PFSK-1 (cell line): ENCODE measurements around the gene CCDC88C.

Experiments used
- FOXP2 ChIP-seq: optimal IDR thresholded peaks from 2 replicates; pipeline ENCODE3; 2011; ENCODE audit warnings: borderline replicate concordance, control low read depth, inconsistent platforms; ENCODE audit not compliant: insufficient read depth; ENCODE audit errors: extremely low read length, extremely low read depth
- POLR2AphosphoS5 ChIP-seq: IDR thresholded peaks from 2 replicates; pipeline ENCODE4 v1.6.1; 2012; ENCODE audit warnings: low read depth, mild to moderate bottlenecking, control low read depth, low read length, moderate library complexity
- REST ChIP-seq, 2 experiments: IDR thresholded peaks; 2 replicates each; pipeline versions ENCODE4 v1.6.1 to v1.8.0; 2011 to 2012; ENCODE audit warnings: low read depth in 2 of 2, low read length in 2 of 2, control low read depth in 1 of 2, inconsistent platforms in 1 of 2, mild to moderate bottlenecking in 1 of 2, moderate library complexity in 1 of 2; ENCODE audit not compliant: insufficient read depth in 1 of 2
- SIN3A ChIP-seq: IDR thresholded peaks from 2 replicates; pipeline ENCODE4 v1.6.1; 2012; ENCODE audit warnings: mild to moderate bottlenecking, low read length, moderate library complexity, borderline replicate concordance; ENCODE audit not compliant: insufficient read depth
- TAF1 ChIP-seq: IDR thresholded peaks from 2 replicates; pipeline ENCODE4 v1.6.1; 2012; ENCODE audit warnings: low read length, control low read depth, borderline replicate concordance; ENCODE audit not compliant: insufficient read depth

Gene CCDC88C

GRCh38 chr14:91305650-91306431 lies 111.8 kb downstream of the CCDC88C start:
- TF ChIP-seq TAF1 (no peak), POLR2AphosphoS5 (no peak), SIN3A (no peak), REST (IDR thresholded peaks at IDR 0.05; ENCODE audit: insufficient read depth in 1 of 2, low read depth in 2 of 2, low read length in 2 of 2) (no peak), FOXP2 (no peak)

DNA sequence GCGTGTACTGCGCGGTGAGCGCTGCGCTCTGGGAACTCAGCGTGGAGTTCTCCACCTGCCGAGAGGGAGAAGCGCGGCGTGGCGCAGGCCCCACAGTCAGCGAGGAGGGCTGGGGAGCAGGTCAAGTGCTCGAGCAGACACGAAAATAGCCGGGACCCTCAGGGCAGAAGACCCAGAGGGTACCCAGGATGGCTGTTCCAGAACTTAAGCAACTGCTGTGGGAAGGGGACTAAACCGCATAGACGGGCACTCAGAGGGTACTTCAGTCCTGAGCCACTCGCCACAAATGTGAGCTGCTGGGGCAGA lies 113.7 kb downstream of the CCDC88C start:
- no peak for TF ChIP-seq FOXP2
- TF ChIP-seq SIN3A, result no peak
- no peak for TF ChIP-seq REST (IDR thresholded peaks at IDR 0.05; ENCODE audit: insufficient read depth in 1 of 2, low read depth in 2 of 2, low read length in 2 of 2)
- TF ChIP-seq POLR2AphosphoS5, result no peak
- TF ChIP-seq TAF1, result no peak

DNA sequence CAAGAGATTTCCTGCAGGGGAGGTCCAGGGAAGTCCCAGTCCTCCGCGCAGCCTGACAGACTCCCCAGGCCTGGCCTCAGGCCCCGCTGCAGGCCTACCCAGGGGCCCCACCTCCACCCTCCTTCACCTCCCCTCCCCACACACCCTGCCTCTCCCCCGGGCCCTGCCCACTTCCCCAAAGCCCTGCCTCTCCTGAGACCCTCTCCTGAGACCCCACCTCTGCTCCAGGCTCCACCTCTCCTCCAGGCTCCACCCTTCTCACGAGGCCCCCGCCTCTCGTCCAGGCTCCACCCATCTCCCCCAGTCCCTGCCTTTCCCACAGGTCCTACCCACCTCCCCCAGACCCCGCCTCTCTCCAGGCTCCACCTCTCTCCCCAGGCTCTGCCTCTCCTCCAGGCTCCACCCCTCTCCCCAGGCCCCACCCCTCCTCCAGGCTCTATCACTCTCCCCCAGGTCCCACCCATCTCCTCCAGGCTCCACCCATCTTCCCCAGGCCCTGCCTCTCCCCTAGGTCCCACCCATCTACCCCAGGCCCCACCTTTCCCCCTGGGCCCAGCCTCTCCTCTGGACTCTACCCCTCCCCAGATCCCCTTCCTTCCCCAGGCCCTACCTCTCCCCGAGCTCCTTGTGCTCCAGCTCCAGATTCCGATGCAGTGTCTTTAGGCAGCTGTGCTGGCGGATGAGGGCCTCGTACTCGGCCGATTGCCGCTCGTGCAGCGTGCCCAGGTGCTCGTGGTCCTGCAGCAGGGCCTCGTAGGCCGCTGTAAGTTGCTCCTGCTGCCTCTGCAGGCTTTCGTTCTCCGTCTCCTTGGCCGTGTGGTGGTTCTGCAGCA lies 114.3 kb downstream of the CCDC88C start:
- no peak for TF ChIP-seq FOXP2
- no peak for TF ChIP-seq REST (IDR thresholded peaks at IDR 0.05; ENCODE audit: insufficient read depth in 1 of 2, low read depth in 2 of 2, low read length in 2 of 2)
- TF ChIP-seq TAF1, result no peak
- no peak for TF ChIP-seq SIN3A
- TF ChIP-seq POLR2AphosphoS5, result no peak

DNA sequence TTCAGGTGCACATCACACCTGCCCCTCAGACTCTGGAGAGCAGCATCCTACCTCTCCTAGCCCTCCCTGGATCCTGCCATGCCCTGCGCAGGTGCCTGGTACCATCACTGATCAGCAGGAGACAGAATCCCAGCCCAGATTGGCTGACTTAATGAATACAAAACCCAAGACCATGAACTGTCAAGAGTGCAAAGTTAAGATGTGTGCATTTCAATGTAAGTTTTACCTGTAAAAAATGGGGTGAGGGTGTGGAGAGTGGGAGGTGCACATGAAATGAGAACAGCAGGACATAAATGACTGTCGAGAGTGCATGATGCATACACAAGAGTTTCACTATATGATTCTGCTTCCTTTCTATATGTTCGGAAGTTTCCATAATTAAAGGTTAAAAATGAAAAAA lies 115.2 kb downstream of the CCDC88C start:
- TF ChIP-seq REST (IDR thresholded peaks at IDR 0.05; ENCODE audit: insufficient read depth in 1 of 2, low read depth in 2 of 2, low read length in 2 of 2) (no peak), TAF1 (no peak), FOXP2 (no peak), SIN3A (no peak), POLR2AphosphoS5 (no peak)
